MM.1S (cell line): ENCODE data around the gene SERAC1.

ENCODE experiments used
- DNase-seq: peaks from one replicate; pipeline ENCODE4 v3.0.0-alpha.2; 2015
- H2AFZ ChIP-seq: fragments of 300-600 bp; sonication (generic); 2 replicates; pipeline ENCODE4 v1.6.0; 2016; ENCODE audit warnings: antibody characterized with exemption, low read length
- H3F3A ChIP-seq: fragments of 300-600 bp; sonication (generic); 2 replicates; pipeline ENCODE4 v1.6.1; 2016; ENCODE audit warnings: mild to moderate bottlenecking, antibody characterized with exemption, low read length, moderate library complexity, mixed read lengths; ENCODE audit not compliant: insufficient read depth
- H3K27ac ChIP-seq: fragments of 300-600 bp; sonication (generic); 2 replicates; pipeline ENCODE4 v1.5.1; 2016; ENCODE audit warnings: mild to moderate bottlenecking, low read length
- H3K27me3 ChIP-seq: fragments of 300-600 bp; sonication (generic); replicated peaks from 2 replicates; pipeline ENCODE4 v1.6.0; 2016; ENCODE audit warnings: low read length; ENCODE audit not compliant: insufficient read depth
- H3K36me3 ChIP-seq: fragments of 300-600 bp; sonication (generic); replicated peaks from 2 replicates; pipeline ENCODE4 v1.6.1; 2016; ENCODE audit warnings: mild to moderate bottlenecking, low read length, mixed read lengths; ENCODE audit not compliant: insufficient read depth
- H3K4me1 ChIP-seq: fragments of 300-600 bp; sonication (generic); 2 replicates; pipeline ENCODE4 v1.6.1; 2016; ENCODE audit warnings: low read length, mixed read lengths
- H3K4me2 ChIP-seq: fragments of 300-600 bp; sonication (generic); 2 replicates; pipeline ENCODE4 v1.6.0; 2016; ENCODE audit warnings: low read depth, low read length
- H3K4me3 ChIP-seq: fragments of 300-600 bp; sonication (generic); 2 replicates; pipeline ENCODE4 v1.5.1; 2016; ENCODE audit warnings: low read length, mixed read lengths
- H3K79me2 ChIP-seq: fragments of 300-600 bp; sonication (generic); 2 replicates; pipeline ENCODE4 v1.6.1; 2016; ENCODE audit warnings: mixed run types, low read length, mixed read lengths
- H3K9ac ChIP-seq: fragments of 300-600 bp; sonication (generic); 2 replicates; pipeline ENCODE4 v1.6.1; 2016; ENCODE audit warnings: low read length, mixed read lengths
- H3K9me2 ChIP-seq: fragments of 300-600 bp; sonication (generic); replicated peaks from 2 replicates; pipeline ENCODE4 v1.6.1; 2016; ENCODE audit warnings: mild to moderate bottlenecking, low read length, mixed read lengths; ENCODE audit not compliant: insufficient read depth
- H3K9me3 ChIP-seq: fragments of 300-600 bp; sonication (generic); replicated peaks from 2 replicates; pipeline ENCODE4 v1.6.1; 2016; ENCODE audit warnings: mild to moderate bottlenecking, low read length, mixed read lengths; ENCODE audit not compliant: insufficient read depth
- H4K20me1 ChIP-seq: fragments of 300-600 bp; sonication (generic); 2 replicates; pipeline ENCODE4 v1.6.1; 2016; ENCODE audit warnings: mild to moderate bottlenecking, low read length, moderate library complexity, mixed read lengths; ENCODE audit not compliant: insufficient read depth
- EZH2 ChIP-seq: fragments of 300-600 bp; sonication (generic); optimal IDR thresholded peaks from 2 replicates; pipeline ENCODE3; 2017; ENCODE audit warnings: low read depth, mild to moderate bottlenecking, antibody characterized with exemption, low read length, mixed read lengths
- EZH2phosphoT487 ChIP-seq: fragments of 300-600 bp; sonication (generic); IDR thresholded peaks from 2 replicates; pipeline ENCODE4 v1.6.1; 2018; ENCODE audit warnings: antibody characterized with exemption, low read length
- TF ChIP-seq, protein P1 (sequence below): fragments of 300-600 bp; sonication (generic); IDR thresholded peaks from 2 replicates; pipeline ENCODE4 v1.5.1; 2016; ENCODE audit warnings: antibody characterized with exemption, low read length, mixed read lengths

The SERAC1 gene

DNA sequence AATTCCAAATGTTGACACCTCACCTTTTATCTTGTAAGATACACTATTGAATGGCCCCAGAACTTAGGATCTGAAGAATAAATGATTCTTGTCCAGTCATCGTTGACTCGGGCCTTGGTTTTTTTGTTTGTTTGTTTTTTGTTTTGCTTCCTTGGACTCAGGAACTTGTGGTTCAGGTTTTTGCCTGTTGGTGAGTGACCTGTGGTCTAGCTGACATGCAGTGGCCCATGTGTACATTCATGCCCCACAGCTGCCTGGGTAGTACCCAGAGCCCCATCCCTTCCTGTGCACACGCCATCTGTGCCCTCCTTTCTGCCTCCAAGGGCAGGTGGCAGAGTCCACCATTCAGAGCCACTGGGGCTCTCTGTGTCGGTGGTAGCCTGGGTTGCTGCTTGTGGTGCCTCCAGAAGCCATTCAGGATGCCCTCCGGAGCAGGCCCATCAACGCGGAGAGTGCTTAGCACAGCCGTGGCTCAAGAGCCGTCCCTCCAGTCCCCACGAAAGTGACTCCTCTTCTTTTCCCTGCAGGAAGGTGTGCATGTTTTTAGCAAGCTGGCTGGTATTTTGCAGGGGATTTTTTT lies 100.5 kb downstream of the SERAC1 start:
- Histone ChIP-seq H3K4me1 (no peaks in the 10 kb centered on the region), H4K20me1 (no peaks in the 10 kb centered on the region), H3K9ac (no peak overlapping the region), H2AFZ (no peak overlapping the region), H3K36me3 (no peaks in the 10 kb centered on the region), H3K4me3 (no peak overlapping the region), H3K9me2 (no peaks in the 10 kb centered on the region), H3K79me2 (no peaks in the 10 kb centered on the region), H3K4me2 (no peak overlapping the region), H3K9me3 (no peaks in the 10 kb centered on the region), H3K27me3 (no peaks in the 10 kb centered on the region), H3F3A (no peaks in the 10 kb centered on the region), H3K27ac (no peak overlapping the region)
- TF ChIP-seq EZH2phosphoT487 = no peak
- DNase-seq = no peak

DNA sequence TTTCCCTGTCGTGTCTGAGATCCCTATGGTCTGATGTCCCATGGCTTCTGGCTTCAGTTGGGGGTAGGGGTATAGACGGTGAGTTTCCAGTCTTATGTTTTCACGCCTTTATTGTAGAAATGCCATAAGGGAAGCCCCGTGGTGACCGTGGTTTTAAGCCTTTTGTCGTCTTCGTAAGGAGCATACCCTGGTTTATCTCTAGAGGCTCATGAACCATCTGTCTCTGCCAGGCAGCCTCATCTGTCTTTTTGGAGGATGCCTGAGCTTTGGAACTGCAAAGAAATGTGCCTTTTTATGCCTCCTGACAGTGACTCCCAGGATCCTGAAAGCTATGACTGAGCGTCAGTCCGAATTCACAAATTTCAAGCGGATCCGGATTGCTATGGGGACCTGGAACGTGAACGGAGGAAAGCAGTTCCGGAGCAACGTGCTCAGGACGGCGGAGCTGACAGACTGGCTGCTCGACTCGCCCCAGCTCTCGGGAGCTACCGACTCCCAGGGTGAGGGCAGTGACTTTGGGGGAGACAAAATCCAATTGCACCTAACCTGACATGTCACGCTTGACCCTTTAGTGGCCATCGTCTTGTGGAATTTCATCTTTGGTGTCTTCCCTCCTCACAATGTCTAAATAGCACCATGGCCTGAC lies 101.8 kb downstream of the SERAC1 start:
- Histone ChIP-seq H3K36me3 (no peaks in the 10 kb centered on the region), H3K4me1 (no peaks in the 10 kb centered on the region), H3K4me3 (no peak overlapping the region), H3K79me2 (no peaks in the 10 kb centered on the region), H3F3A (no peaks in the 10 kb centered on the region), H4K20me1 (no peaks in the 10 kb centered on the region), H3K9me3 (no peaks in the 10 kb centered on the region), H2AFZ (no peak overlapping the region), H3K27me3 (no peaks in the 10 kb centered on the region), H3K9ac (no peak overlapping the region), H3K27ac (no peak overlapping the region), H3K4me2 (no peak overlapping the region), H3K9me2 (no peaks in the 10 kb centered on the region)
- TF ChIP-seq EZH2phosphoT487 = no peak
- no peak for TF ChIP-seq EZH2
- TF ChIP-seq, protein P1, sequence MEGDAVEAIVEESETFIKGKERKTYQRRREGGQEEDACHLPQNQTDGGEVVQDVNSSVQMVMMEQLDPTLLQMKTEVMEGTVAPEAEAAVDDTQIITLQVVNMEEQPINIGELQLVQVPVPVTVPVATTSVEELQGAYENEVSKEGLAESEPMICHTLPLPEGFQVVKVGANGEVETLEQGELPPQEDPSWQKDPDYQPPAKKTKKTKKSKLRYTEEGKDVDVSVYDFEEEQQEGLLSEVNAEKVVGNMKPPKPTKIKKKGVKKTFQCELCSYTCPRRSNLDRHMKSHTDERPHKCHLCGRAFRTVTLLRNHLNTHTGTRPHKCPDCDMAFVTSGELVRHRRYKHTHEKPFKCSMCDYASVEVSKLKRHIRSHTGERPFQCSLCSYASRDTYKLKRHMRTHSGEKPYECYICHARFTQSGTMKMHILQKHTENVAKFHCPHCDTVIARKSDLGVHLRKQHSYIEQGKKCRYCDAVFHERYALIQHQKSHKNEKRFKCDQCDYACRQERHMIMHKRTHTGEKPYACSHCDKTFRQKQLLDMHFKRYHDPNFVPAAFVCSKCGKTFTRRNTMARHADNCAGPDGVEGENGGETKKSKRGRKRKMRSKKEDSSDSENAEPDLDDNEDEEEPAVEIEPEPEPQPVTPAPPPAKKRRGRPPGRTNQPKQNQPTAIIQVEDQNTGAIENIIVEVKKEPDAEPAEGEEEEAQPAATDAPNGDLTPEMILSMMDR = no peak
- DNase-seq = no peak

DNA sequence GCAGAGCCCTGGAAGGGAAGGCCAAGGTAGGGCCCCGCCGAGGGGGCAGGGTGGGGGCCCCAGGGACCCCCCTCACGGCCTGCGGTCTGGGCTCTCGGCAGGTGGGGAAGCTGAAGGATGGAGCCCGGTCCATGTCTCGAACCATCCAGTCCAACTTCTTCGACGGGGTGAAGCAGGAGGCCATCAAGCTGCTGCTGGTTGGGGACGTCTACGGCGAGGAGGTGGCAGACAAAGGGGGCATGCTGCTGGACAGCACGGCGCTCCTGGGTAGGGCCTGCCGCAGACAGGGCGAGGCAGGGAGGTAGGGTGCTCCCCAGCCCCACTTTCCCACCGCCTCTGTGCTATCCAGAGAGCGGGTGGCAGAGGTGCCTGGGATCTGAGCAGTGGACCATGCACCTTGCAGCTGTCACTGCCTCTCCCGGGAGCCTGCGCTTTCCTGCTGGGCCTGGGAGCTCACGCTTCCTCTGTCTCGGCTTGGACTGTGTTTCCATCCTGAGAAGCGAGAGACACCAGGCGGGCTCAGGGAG lies 103.3 kb downstream of the SERAC1 start:
- no peaks in the 10 kb centered on the region for H3K9me2 ChIP-seq
- H3F3A ChIP-seq = no peaks in the 10 kb centered on the region
- no peaks in the 10 kb centered on the region for H3K79me2 ChIP-seq
- no peak overlapping the region for H3K4me3 ChIP-seq
- H4K20me1 ChIP-seq = no peaks in the 10 kb centered on the region
- H3K27ac ChIP-seq = no peak overlapping the region
- no peak overlapping the region for H3K4me2 ChIP-seq
- DNase-seq = no peak
- H3K36me3 ChIP-seq = no peaks in the 10 kb centered on the region
- no peak overlapping the region for H2AFZ ChIP-seq
- H3K9me3 ChIP-seq = no peaks in the 10 kb centered on the region
- H3K4me1 ChIP-seq = no peaks in the 10 kb centered on the region
- H3K27me3 ChIP-seq = no peaks in the 10 kb centered on the region
- TF ChIP-seq EZH2 (no peak), EZH2phosphoT487 (no peak)
- TF ChIP-seq, protein P1 = no peak
- H3K9ac ChIP-seq = no peak overlapping the region

DNA sequence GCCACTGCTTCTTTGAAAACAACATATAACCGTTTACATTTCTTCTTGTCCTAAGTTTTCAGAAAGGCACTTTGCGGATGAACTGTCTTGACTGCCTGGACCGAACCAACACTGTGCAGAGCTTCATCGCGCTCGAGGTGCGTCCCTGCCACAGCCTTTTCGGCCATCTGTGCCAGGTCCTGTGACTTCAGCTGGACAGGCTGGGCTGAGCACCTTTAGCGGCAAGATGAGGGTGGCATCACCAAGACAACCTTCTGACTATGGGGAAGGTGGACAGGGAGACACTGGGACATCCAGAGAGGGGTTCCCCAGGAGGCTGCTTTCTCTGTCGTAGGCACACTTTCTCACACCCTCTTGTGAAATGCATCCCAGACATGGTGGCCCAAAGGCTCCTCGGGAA lies 104.3 kb downstream of the SERAC1 start:
- Histone ChIP-seq H3F3A (no peaks in the 10 kb centered on the region), H3K27ac (no peak overlapping the region), H2AFZ (no peak overlapping the region), H3K79me2 (no peaks in the 10 kb centered on the region), H3K9me3 (no peaks in the 10 kb centered on the region), H3K27me3 (no peaks in the 10 kb centered on the region), H3K4me1 (no peaks in the 10 kb centered on the region), H3K9ac (no peak overlapping the region), H4K20me1 (no peaks in the 10 kb centered on the region), H3K9me2 (no peaks in the 10 kb centered on the region), H3K4me3 (no peak overlapping the region), H3K36me3 (no peaks in the 10 kb centered on the region), H3K4me2 (no peak overlapping the region)
- no peak for DNase-seq
- TF ChIP-seq, protein P1 = no peak
- TF ChIP-seq EZH2phosphoT487 = no peak
- TF ChIP-seq EZH2 = no peak
